ENCODE measurements around the gene RABGAP1L. TPM values are rescaled to one million over a fixed set of nuclear protein-coding genes. Genes with fewer than 3 reads are reported as not detected.

The RABGAP1L gene
- total RNA-seq, 1 donor from 2014 or later: 48.5 TPM

GRCh38 chr1:174766727-174767126 lies 607.4 kb downstream of the RABGAP1L start:
- Mint-ChIP-seq H3K4me1 (peaks cover 7% of the 10 kb centered on the region), H3K27me3 (ENCODE audit: low read depth) (no peaks in the 10 kb centered on the region), H3K4me3 (no peak overlapping the region), H3K9me3 (no peaks in the 10 kb centered on the region), H3K36me3 (no peaks in the 10 kb centered on the region), H3K27ac (no peak overlapping the region)
- no peak for DNase-seq (ENCODE audit: low spot score in 2 of 2, unreplicated experiment in 2 of 2)
- TF ChIP-seq CTCF (IDR thresholded peaks at IDR 0.05; ENCODE audit: unreplicated experiment): no peak

- Mint-ChIP-seq H3K27ac (no peak overlapping the region), H3K4me3 (no peak overlapping the region), H3K36me3 (no peaks in the 10 kb centered on the region), H3K27me3 (ENCODE audit: low read depth) (no peaks in the 10 kb centered on the region), H3K9me3 (no peaks in the 10 kb centered on the region), H3K4me1 (peaks cover 7% of the 10 kb centered on the region)
- TF ChIP-seq CTCF (IDR thresholded peaks at IDR 0.05; ENCODE audit: unreplicated experiment): no peak
- DNase-seq (ENCODE audit: low spot score in 2 of 2, unreplicated experiment in 2 of 2): no peak
Observed at GRCh38 chr1:174768516-174768915, 609.2 kb downstream of the RABGAP1L start.

- peaks cover 7% of the 10 kb centered on the region for H3K4me1 Mint-ChIP-seq
- H3K27ac Mint-ChIP-seq: no peak overlapping the region
- DNase-seq (ENCODE audit: low spot score in 2 of 2, unreplicated experiment in 2 of 2): no peak
- no peak overlapping the region for H3K4me3 Mint-ChIP-seq
- H3K27me3 Mint-ChIP-seq (ENCODE audit: low read depth): no peaks in the 10 kb centered on the region
- H3K36me3 Mint-ChIP-seq: no peaks in the 10 kb centered on the region
- no peaks in the 10 kb centered on the region for H3K9me3 Mint-ChIP-seq
- TF ChIP-seq CTCF (IDR thresholded peaks at IDR 0.05; ENCODE audit: unreplicated experiment): no peak
Observed at GRCh38 chr1:174768949-174769348, 609.6 kb downstream of the RABGAP1L start.

GRCh38 chr1:174769961-174770549 lies 610.7 kb downstream of the RABGAP1L start:
- peak; percentile 46 for TF ChIP-seq CTCF (IDR thresholded peaks at IDR 0.05; ENCODE audit: unreplicated experiment)
- Mint-ChIP-seq H3K9me3 (no peaks in the 10 kb centered on the region), H3K27ac (no peak overlapping the region), H3K36me3 (no peaks in the 10 kb centered on the region), H3K4me3 (no peak overlapping the region), H3K27me3 (ENCODE audit: low read depth) (no peaks in the 10 kb centered on the region), H3K4me1 (peaks cover 7% of the 10 kb centered on the region)
- no peak for DNase-seq (ENCODE audit: low spot score in 2 of 2, unreplicated experiment in 2 of 2)

- no peak overlapping the region for H3K4me3 Mint-ChIP-seq
- H3K9me3 Mint-ChIP-seq: peaks cover 13% of the 10 kb centered on the region
- H3K36me3 Mint-ChIP-seq: no peaks in the 10 kb centered on the region
- TF ChIP-seq CTCF (IDR thresholded peaks at IDR 0.05; ENCODE audit: unreplicated experiment): no peak
- no peak for DNase-seq (ENCODE audit: low spot score in 2 of 2, unreplicated experiment in 2 of 2)
- no peak overlapping the region for H3K27ac Mint-ChIP-seq
- no peaks in the 10 kb centered on the region for H3K4me1 Mint-ChIP-seq
- H3K27me3 Mint-ChIP-seq (ENCODE audit: low read depth): no peaks in the 10 kb centered on the region
Observed at GRCh38 chr1:174775621-174776020, 616.3 kb downstream of the RABGAP1L start.

GRCh38 chr1:174777262-174777661 lies 617.9 kb downstream of the RABGAP1L start:
- H3K4me1 Mint-ChIP-seq: no peaks in the 10 kb centered on the region
- TF ChIP-seq CTCF (IDR thresholded peaks at IDR 0.05; ENCODE audit: unreplicated experiment): no peak

More at GRCh38 chr1:174777262-174777661, 617.9 kb downstream of the RABGAP1L start:
- Mint-ChIP-seq H3K27me3 (ENCODE audit: low read depth) (no peaks in the 10 kb centered on the region), H3K9me3 (peaks cover 13% of the 10 kb centered on the region), H3K4me3 (no peak overlapping the region), H3K36me3 (no peaks in the 10 kb centered on the region), H3K27ac (no peak overlapping the region)
- DNase-seq (ENCODE audit: low spot score in 2 of 2, unreplicated experiment in 2 of 2): no peak
